LHCN-M2 (cell line): Measurements from ENCODE around the gene CCDC178. TPM values are rescaled to one million over a fixed set of nuclear protein-coding genes. Genes with fewer than 3 reads are reported as not detected.
"Not testable (repeated sequence)": the region's sequence is repeated elsewhere in the genome, so short reads cannot be mapped to it uniquely, and the experiment has no call there.

Source experiments
- DNase-seq: peaks from one replicate; pipeline ENCODE4 v3.0.0-alpha.2; 2012; ENCODE audit warnings: low read depth
- total RNA-seq: library from RNA; depleted of rRNA; stranded (reverse); fragments of >200 nt; gene quantifications from 2 replicates; pipeline ENCODE4 v1.2.3, GENCODE V29; 2014

The CCDC178 gene
- total RNA-seq, 1 experiment from 2014 or later = not detected

DNA sequence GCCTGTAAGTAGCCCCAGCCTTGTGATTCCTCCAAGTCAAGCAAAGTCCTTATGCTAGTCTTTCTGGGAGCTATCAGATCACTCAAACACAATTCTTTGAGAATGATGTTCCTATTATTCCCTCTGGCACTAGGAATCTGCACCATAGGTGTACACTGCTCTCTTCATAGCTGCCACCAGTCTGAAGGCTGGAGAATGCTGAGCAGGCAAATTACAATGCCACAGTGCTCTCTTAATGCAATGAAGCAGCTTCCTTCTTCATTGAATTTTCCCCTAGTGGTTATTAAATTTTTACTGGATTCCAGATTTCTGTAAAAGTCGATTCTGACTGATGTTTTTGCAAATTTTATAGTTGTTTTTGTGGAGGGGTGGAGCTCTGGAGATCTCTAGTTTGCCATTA lies 84.8 kb downstream of the CCDC178 start:
- no peak for DNase-seq

- DNase-seq = no peak
Observed at GRCh38 chr18:33355263-33355662, 85.3 kb downstream of the CCDC178 start.

GRCh38 chr18:33350256-33350655 lies 90.3 kb downstream of the CCDC178 start:
- DNase-seq = no peak

DNA sequence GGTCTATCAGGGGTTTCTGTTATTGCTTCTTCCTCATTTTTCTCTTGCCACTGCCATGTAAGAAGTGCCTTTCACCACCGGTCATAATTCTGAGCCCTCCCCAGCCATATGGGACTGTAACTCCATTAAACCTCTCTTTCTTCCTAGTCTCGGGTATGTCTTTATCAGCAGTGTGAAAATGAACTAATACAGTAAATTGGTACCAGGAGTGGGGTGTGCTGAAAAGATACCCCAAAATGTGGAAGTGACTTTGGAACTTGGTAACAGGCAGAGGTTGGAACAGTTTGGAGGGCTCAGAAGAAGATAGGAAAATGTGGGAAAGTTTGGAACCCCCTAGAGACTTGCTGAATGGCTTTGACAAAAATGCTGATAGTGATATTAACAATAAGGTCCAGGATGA lies 100.8 kb downstream of the CCDC178 start:
- DNase-seq = not testable (repeated sequence)

DNA sequence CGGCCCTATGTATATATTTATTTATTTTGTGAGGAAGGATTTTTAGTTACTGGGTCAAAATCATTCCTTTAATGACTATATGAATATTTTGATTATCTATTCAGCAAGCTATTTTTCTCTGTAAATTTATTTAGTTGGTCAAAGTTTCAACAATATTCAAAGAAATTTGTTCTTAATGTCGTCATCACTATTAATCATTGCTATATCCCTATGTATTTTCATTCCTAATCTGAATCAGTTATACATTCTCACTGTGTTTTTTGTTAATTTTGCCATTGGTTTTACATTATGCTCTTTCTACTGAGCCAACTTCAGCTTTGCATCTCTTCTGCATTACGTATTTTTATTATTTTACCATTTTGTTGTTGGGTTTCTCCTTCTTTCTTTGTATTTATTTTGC lies 105.7 kb downstream of the CCDC178 start:
- no peak for DNase-seq

DNA sequence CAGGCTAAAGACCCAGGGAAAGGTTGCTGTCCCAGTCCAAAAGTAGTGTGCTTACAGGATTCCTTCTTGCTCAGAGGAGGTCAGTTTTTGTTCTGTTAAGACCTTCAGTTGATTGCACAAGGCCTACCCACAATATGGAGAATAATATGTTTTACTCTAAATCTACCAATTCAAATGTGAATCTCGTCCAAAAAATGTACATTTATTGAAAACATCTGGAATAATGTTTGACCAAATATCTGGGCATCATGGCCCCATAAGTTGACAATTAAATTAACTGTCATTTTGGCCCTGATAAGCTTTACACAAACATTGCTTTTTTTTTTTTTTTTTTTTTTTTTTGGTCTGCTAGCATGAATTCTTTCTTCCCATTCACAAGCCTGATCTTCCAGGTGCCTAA lies 109.8 kb downstream of the CCDC178 start:
- no peak for DNase-seq

GRCh38 chr18:33326975-33327374 lies 113.5 kb downstream of the CCDC178 start:
- DNase-seq = no peak

DNA sequence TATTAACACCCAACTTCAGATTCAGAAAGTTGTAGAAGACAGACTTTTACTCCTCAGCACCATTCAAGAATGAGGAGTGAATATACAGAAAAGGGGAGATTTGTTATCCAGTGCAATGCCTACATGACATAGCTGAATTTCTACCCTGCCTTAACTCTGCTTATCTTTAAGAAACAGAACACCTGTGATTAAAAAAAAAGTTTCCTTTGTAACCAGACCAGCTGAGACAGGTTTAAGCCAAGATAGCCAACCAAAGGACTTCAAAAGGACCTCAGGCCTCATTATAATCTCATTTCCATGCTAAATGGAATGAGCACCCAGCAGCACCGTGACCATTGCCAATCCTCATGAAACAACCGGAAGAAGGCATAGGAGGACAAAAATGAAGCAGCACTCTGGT lies 122.9 kb downstream of the CCDC178 start:
- DNase-seq = no peak

DNA sequence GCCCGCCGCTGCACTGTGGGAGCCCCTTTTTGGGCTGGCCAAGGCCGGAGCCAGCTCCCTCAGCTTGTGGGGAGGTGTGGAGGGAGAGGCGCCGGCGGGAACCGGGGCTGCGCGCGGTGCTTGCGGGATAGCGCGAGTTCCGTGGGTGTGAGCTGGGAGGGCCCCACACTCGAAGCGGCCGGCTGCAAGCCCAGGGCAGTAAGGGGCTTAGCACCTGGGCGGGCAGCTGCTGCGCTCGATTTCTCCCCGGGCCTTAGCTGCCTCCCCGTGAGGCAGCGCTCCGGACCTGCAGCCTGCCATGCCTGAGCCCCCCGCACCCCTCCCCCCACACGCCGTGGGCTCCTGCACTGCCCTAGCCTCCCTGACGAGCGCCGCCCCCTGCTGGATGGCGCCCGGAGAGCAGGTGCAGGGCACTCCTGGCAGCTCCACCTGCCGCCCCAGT lies 124.4 kb downstream of the CCDC178 start:
- no peak for DNase-seq

DNA sequence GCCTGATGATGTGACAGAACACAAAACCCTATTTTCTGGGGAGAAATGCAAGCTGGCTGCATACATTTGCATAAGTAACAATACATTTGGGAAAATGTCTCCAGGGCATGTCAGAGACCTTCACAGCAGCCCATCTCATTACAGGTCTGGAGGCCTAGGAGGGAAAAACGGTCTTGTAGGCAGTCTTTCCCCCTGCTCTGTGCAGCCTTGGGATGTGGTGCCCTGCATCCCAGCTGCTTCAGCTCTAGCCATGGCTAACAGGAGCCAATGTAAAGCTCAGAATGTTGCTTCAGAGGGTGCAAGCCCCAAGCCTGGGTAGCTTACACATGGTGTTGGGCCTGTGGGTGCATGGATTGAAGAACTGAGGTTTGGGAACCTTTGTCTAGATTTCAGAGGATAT lies 133.0 kb downstream of the CCDC178 start:
- no peak for DNase-seq

DNA sequence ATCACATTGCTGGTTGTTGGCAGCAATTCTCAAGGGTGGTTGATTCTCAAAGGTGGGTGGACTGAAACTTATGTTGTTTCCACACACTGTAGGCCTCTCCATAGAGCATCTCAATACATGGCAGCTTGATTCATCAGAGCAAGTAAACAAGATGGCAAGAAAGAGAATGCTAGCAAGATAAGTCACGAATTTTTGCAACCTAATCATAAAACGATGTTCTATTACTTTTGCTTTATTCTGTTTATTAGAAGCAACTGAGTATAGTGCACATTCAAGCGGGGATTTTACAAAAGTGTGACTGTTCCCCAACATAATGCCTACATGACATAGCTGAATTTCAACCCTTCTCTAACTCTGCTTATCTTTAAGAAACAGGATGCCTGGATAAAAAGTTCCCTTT lies 136.2 kb downstream of the CCDC178 start:
- no peak for DNase-seq

GRCh38 chr18:33291539-33291938 lies 149.0 kb downstream of the CCDC178 start:
- DNase-seq = no peak

GRCh38 chr18:33288082-33288716 lies 152.3 kb downstream of the CCDC178 start:
- no peak for DNase-seq

- no peak for DNase-seq
Observed at GRCh38 chr18:33282709-33283333, 157.7 kb downstream of the CCDC178 start.

GRCh38 chr18:33282142-33282541 lies 158.4 kb downstream of the CCDC178 start:
- no peak for DNase-seq

GRCh38 chr18:33277431-33277830 lies 163.1 kb downstream of the CCDC178 start:
- no peak for DNase-seq

GRCh38 chr18:33275843-33276242 lies 164.7 kb downstream of the CCDC178 start:
- DNase-seq = no peak

DNA sequence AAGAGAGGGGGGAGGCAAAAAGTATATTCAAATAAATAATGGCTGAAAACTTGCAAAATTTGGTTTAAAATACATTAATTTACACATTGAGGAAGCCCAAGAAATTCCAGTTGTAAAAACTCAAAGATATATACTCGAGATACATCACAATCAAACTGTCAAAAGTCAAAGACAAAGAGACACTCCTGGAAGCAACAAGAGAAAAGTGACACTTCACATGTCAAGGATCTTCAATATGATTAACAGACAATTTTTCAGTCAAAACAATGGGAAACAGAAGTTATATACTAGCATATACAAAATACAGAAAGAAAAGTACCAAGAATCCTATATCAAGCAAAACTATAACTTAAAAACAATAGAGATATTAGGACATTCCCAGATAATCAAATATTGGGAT lies 170.2 kb downstream of the CCDC178 start:
- DNase-seq = no peak

DNA sequence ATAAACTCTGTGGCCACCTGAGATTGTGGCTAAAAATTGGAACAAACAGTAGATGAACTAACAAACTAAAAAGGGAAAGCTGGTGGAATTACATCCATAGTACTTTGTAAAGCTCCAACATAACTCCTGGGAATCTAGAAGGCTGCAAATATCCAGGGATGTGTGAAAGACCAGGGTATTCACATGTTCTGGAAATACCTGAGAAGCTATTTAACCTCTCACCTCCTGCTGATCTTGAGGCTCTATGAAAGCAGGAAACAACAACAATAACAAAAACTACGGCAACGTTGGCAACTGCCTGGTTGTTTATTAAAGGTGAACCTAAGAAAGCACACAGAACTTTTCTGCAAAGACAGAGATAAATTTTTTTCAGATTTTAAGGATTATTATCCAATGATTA lies 171.3 kb downstream of the CCDC178 start:
- DNase-seq = no peak

GRCh38 chr18:33264566-33264965 lies 176.0 kb downstream of the CCDC178 start:
- no peak for DNase-seq

DNA sequence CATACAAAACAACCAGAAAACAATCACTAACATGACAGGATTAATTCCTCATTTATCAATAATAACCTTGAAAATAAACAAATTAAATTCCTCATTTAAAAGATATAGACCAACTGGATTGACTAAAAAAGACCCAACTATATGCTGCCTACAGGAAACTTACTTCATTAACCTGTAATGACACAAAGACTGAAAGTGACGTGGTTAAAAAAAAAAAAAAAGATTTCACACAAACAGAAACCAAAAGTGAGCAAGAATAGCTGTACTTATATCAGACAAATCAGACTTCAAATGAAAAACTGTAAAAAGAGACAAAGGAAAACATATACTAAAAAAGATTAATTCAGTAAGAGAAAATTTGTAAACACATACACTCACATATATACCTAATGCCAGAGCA lies 201.2 kb downstream of the CCDC178 start:
- DNase-seq = no peak

DNA sequence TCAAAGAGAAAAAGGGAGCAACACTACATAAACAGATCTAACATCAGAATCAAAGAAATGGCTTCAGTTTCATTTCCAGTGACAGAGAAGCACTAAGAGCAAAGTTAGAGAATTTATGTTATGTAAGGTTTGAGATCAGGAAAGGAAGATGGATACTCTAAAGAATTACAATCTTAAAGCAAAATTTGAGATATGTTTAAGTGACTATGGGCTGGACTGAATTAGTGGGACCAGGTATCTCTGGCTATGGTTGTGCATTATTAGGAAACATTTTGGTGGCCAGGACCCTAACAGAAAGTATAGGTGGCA lies 208.2 kb downstream of the CCDC178 start:
- DNase-seq = no peak

GRCh38 chr18:33231474-33232317 lies 208.8 kb downstream of the CCDC178 start:
- peak; percentile 50 for DNase-seq
